Body of pancreas (tissue), 4 donors: ENCODE results near the gene LGALS1. TPM values are rescaled to one million over a fixed set of nuclear protein-coding genes. Genes with fewer than 3 reads are reported as not detected.

Experiments used
- ATAC-seq: fragments of 150-250 bp; one replicate; pipeline ENCODE4 v1.9.1; 2016
- DNase-seq, 4 donors: peaks; one replicate each; pipeline ENCODE4 v3.0.0-alpha.2; 2019
- H3K27ac ChIP-seq, 4 donors: fragments of 200-600 bp; sonication (generic); 1 replicate in 3 of 4; 2 replicates in 1 of 4; pipeline versions ENCODE4 v1.5.1 to v1.6.1; 2016 to 2019; ENCODE audit warnings: mild to moderate bottlenecking in 1 of 4, mixed read lengths in 1 of 4, moderate library complexity in 1 of 4
- H3K27me3 ChIP-seq, 2 donors: fragments of 200-600 bp; sonication (generic); one replicate each; pipeline ENCODE4 v1.6.0; 2016; ENCODE audit warnings: mild to moderate bottlenecking in 1 of 2
- H3K36me3 ChIP-seq, 2 donors: fragments of 200-600 bp; sonication (generic); replicated peaks in 1 of 2; 2 replicates each; pipeline ENCODE4 v1.5.1; 2016; ENCODE audit warnings: low read depth in 2 of 2; ENCODE audit not compliant: insufficient read depth in 1 of 2
- H3K4me1 ChIP-seq: fragments of 200-600 bp; sonication (generic); one replicate; pipeline ENCODE4 v1.6.0; 2016
- H3K4me3 ChIP-seq, 2 donors: fragments of 200-600 bp; sonication (generic); 1 replicate in 1 of 2; 2 replicates in 1 of 2; pipeline ENCODE4 v1.5.1; 2016 to 2019
- H3K9me3 ChIP-seq, 3 donors: fragments of 200-600 bp; sonication (generic); 1 replicate in 2 of 3; 2 replicates in 1 of 3; pipeline ENCODE4 v1.5.1; 2016
- CTCF ChIP-seq, 7 experiments: fragments of 450-650 bp in 4 of 7; fragments of 200-600 bp in 3 of 7; sonication (generic) in 3 of 7; IDR thresholded peaks; one replicate each; pipeline ENCODE4 v1.5.1; 2016 to 2019; ENCODE audit warnings: antibody characterized with exemption in 7 of 7
- POLR2A ChIP-seq, 3 donors: fragments of 450-650 bp; IDR thresholded peaks; one replicate each; pipeline ENCODE4 v1.6.1; 2016; ENCODE audit warnings: antibody characterized with exemption in 3 of 3, mild to moderate bottlenecking in 2 of 3
- WGBS, 2 donors: methylation state at CpG; one replicate each; pipeline ENCODE4 v1.1.5; 2017; 5-methylcytosine and 5-hydroxymethylcytosine counted together
- intact Hi-C: fragments of 100-400 bp; cut with DNase I; formaldehyde crosslinking; loops from one replicate; pipeline ENCODE4 v1.15.1; 2023
- total RNA-seq, 2 donors: library from RNA; depleted of rRNA; stranded (reverse); fragments of >200 nt; gene quantifications; one replicate each; pipeline ENCODE4 v1.1.0, GENCODE V29; 2016

Gene LGALS1
- total RNA-seq, 2 donors from 2014 or later: 90.3 to 325 TPM

- H3K9me3 ChIP-seq: no peaks in the 10 kb centered on the region
- intact Hi-C loops: no loop called here
- H3K27ac ChIP-seq: peak overlapping the region; percentile 75 to 88 (median 82)
- peak overlapping the region in 1 of 2 donors; percentile 19 for H3K4me3 ChIP-seq
- TF ChIP-seq CTCF (IDR thresholded peaks at IDR 0.05) (no peak), POLR2A (IDR thresholded peaks at IDR 0.05) (no peak)
- DNase-seq (peak; percentile 29 to 65 (median 48)), ATAC-seq (peak; percentile 5)
- H3K4me1 ChIP-seq: peaks cover 35% of the 10 kb centered on the region
- 0 to 10% methylated on average over 2 to 17 of the region's 17 CpGs for WGBS, 2 donors
- no peaks in the 10 kb centered on the region for H3K27me3 ChIP-seq
- H3K36me3 ChIP-seq: no peaks in the 10 kb centered on the region
Observed at GRCh38 chr22:37675930-37676735, 697 bp downstream of the LGALS1 start.

- H3K27ac ChIP-seq: peak overlapping the region; percentile 75 to 88 (median 82)
- DNase-seq (peak; percentile 86 to 91 (median 88)), ATAC-seq (peak; percentile 72)
- H3K36me3 ChIP-seq: no peaks in the 10 kb centered on the region
- H3K4me1 ChIP-seq: peaks cover 42% of the 10 kb centered on the region
- no peaks in the 10 kb centered on the region for H3K27me3 ChIP-seq
- no peaks in the 10 kb centered on the region for H3K9me3 ChIP-seq
- WGBS, 2 donors: 2 to 3% methylated on average over 14 to 35 of the region's 42 CpGs
- TF ChIP-seq POLR2A (IDR thresholded peaks at IDR 0.05) (peak in 2 of 3 donors; percentile 52 to 63), CTCF (IDR thresholded peaks at IDR 0.05) (no peak)
- H3K4me3 ChIP-seq: peak overlapping the region; percentile 6 to 19
- intact Hi-C loops: no loop called here
Observed at GRCh38 chr22:37676736-37677492, 1.5 kb downstream of the LGALS1 start.

GRCh38 chr22:37677493-37677974 lies 2.1 kb downstream of the LGALS1 start:
- DNase-seq (no peak), ATAC-seq (no peak)
- H3K27me3 ChIP-seq: no peaks in the 10 kb centered on the region
- H3K9me3 ChIP-seq: no peaks in the 10 kb centered on the region
- TF ChIP-seq CTCF (IDR thresholded peaks at IDR 0.05): no peak
- TF ChIP-seq POLR2A (IDR thresholded peaks at IDR 0.05): no peak
- intact Hi-C loops: no loop called here
- peaks cover 42% of the 10 kb centered on the region for H3K4me1 ChIP-seq
- no peaks in the 10 kb centered on the region for H3K36me3 ChIP-seq
- 45 to 47% methylated on average over 15 of the region's 15 CpGs for WGBS, 2 donors
- H3K27ac ChIP-seq: peak overlapping the region; percentile 75 to 88 (median 82)
- peak overlapping the region in 1 of 2 donors; percentile 19 for H3K4me3 ChIP-seq

- no peak overlapping the region for H3K4me3 ChIP-seq
- peaks cover 42% of the 10 kb centered on the region for H3K4me1 ChIP-seq
- DNase-seq (no peak), ATAC-seq (no peak)
- intact Hi-C loops: no loop called here
- no peaks in the 10 kb centered on the region for H3K9me3 ChIP-seq
- H3K36me3 ChIP-seq: no peaks in the 10 kb centered on the region
- 59 to 70% methylated on average over 8 to 9 of the region's 18 CpGs for WGBS, 2 donors
- no peak overlapping the region for H3K27ac ChIP-seq
- H3K27me3 ChIP-seq: no peaks in the 10 kb centered on the region
- TF ChIP-seq POLR2A (IDR thresholded peaks at IDR 0.05) (no peak), CTCF (IDR thresholded peaks at IDR 0.05) (no peak)
Observed at GRCh38 chr22:37678372-37678771, 2.9 kb downstream of the LGALS1 start.
